Measurements from ENCODE around the gene PLA2R1.

DNA sequence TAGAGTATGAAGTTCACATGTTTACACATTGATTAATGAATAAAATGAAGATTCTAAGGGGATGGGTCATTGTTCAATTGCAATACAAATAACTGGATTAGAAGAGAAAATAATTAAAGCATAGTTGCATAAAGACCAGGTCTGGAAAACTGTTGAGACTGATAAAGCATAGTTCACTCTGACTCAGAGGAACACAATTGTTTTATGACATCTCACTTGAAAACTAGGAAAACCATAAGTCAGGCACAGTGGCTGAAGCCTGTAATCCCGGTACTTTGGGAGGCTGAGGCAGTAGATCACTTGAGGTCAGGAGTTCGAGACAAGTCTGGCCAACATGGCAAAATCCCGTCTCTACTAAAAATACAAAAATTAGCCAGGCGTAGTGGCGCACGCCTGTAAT is 46.7 kb downstream of the PLA2R1 start:
- TF ChIP-seq CTCF (IDR thresholded peaks at IDR 0.05): no peak
- TF ChIP-seq POLR2A (IDR thresholded peaks at IDR 0.05): no peak

All from thyroid gland (tissue), 4 donors.